SK-N-SH treated with all-trans-retinoic acid at 6 μM for 48 hours (cell line): ENCODE data around the gene SLC22A12.

ENCODE experiments used
- ATAC-seq: fragments of 200-7000 bp; cut with Tn5 transposase; 3 replicates; pipeline ENCODE4 v1.9.1; 2020; ENCODE audit warnings: mild to moderate bottlenecking, moderate library complexity
- ARNTL ChIP-seq: fragments of 450-650 bp; formaldehyde crosslinking; IDR thresholded peaks from 2 replicates; pipeline ENCODE4 v1.5.0; 2020; ENCODE audit warnings: low read depth, mild to moderate bottlenecking, moderate library complexity, borderline replicate concordance
- BACH2 ChIP-seq: fragments of 250-450 bp; sonication (Bioruptor Pico); IDR thresholded peaks from 2 replicates; pipeline ENCODE4 v1.9.0; 2021; ENCODE audit warnings: mild to moderate bottlenecking, borderline replicate concordance
- CSDC2 ChIP-seq: fragments of 250-450 bp; sonication (Bioruptor Pico); IDR thresholded peaks from 2 replicates; pipeline ENCODE4 v1.5.0; 2020; ENCODE audit warnings: mild to moderate bottlenecking, moderate library complexity
- GLIS3 ChIP-seq: fragments of 250-450 bp; sonication (Bioruptor Pico); IDR thresholded peaks from 2 replicates; pipeline ENCODE4 v1.5.0; 2020; ENCODE audit warnings: mild to moderate bottlenecking, moderate library complexity
- ISL1 ChIP-seq: fragments of 250-450 bp; sonication (Bioruptor Pico); IDR thresholded peaks from 2 replicates; pipeline ENCODE4 v2.1.2; 2022; ENCODE audit warnings: mild to moderate bottlenecking, moderate library complexity
- OSR1 ChIP-seq: fragments of 250-450 bp; sonication (Bioruptor Pico); IDR thresholded peaks from 2 replicates; pipeline ENCODE4 v1.8.0; 2022; ENCODE audit warnings: moderate library complexity, mild to moderate bottlenecking, inconsistent platforms
- PPARA ChIP-seq: fragments of 250-450 bp; sonication (Bioruptor Pico); IDR thresholded peaks from 2 replicates; pipeline ENCODE4 v1.5.0; 2020; ENCODE audit warnings: mild to moderate bottlenecking, borderline replicate concordance
- TCF4 ChIP-seq: fragments of 250-450 bp; sonication (Bioruptor Pico); IDR thresholded peaks from 2 replicates; pipeline ENCODE4 v1.8.0; 2021; ENCODE audit warnings: mild to moderate bottlenecking, moderate library complexity, borderline replicate concordance
- TOX ChIP-seq: fragments of 250-450 bp; sonication (Bioruptor Pico); IDR thresholded peaks from 2 replicates; pipeline ENCODE4 v1.8.0; 2021; ENCODE audit warnings: mild to moderate bottlenecking, moderate library complexity, borderline replicate concordance
- TSHZ2 ChIP-seq: fragments of 250-450 bp; sonication (Bioruptor Pico); IDR thresholded peaks from 2 replicates; pipeline ENCODE4 v1.5.0; 2020; ENCODE audit warnings: mild to moderate bottlenecking, moderate library complexity
- ZC3H10 ChIP-seq: fragments of 250-450 bp; sonication (Bioruptor Pico); IDR thresholded peaks from 2 replicates; pipeline ENCODE4 v1.5.1; 2021; ENCODE audit warnings: mild to moderate bottlenecking, moderate library complexity
- ZFP3 ChIP-seq: fragments of 250-450 bp; sonication (Bioruptor Pico); IDR thresholded peaks from 2 replicates; pipeline ENCODE4 v1.5.0; 2020; ENCODE audit warnings: mild to moderate bottlenecking, moderate library complexity
- ZFP30 ChIP-seq: fragments of 450-650 bp; formaldehyde crosslinking; IDR thresholded peaks from 2 replicates; pipeline ENCODE4 v1.5.0; 2022; ENCODE audit warnings: mild to moderate bottlenecking, moderate library complexity
- ZNF565 ChIP-seq: fragments of 450-650 bp; formaldehyde crosslinking; conservative IDR thresholded peaks from 2 replicates; pipeline ENCODE4 v1.5.0; 2020; ENCODE audit warnings: low read depth, mild to moderate bottlenecking, moderate library complexity
- ZNF70 ChIP-seq: fragments of 450-650 bp; formaldehyde crosslinking; IDR thresholded peaks from 2 replicates; pipeline ENCODE4 v1.5.0; 2020; ENCODE audit warnings: mild to moderate bottlenecking, moderate library complexity
- TF ChIP-seq, protein P1 (sequence below): fragments of 250-450 bp; sonication (Bioruptor Pico); IDR thresholded peaks from 2 replicates; pipeline ENCODE4 v1.5.1; 2020; ENCODE audit warnings: low read depth, mild to moderate bottlenecking, moderate library complexity
- TF ChIP-seq, protein P2 (sequence below): fragments of 250-450 bp; sonication (Bioruptor Pico); IDR thresholded peaks from 2 replicates; pipeline ENCODE4 v1.5.1; 2021; ENCODE audit warnings: mild to moderate bottlenecking, moderate library complexity
- TF ChIP-seq, protein P3 (sequence below): fragments of 250-450 bp; sonication (Bioruptor Pico); IDR thresholded peaks from 2 replicates; pipeline ENCODE4 v1.8.0; 2021; ENCODE audit warnings: low read depth, mild to moderate bottlenecking, moderate library complexity, borderline replicate concordance

The SLC22A12 gene

DNA sequence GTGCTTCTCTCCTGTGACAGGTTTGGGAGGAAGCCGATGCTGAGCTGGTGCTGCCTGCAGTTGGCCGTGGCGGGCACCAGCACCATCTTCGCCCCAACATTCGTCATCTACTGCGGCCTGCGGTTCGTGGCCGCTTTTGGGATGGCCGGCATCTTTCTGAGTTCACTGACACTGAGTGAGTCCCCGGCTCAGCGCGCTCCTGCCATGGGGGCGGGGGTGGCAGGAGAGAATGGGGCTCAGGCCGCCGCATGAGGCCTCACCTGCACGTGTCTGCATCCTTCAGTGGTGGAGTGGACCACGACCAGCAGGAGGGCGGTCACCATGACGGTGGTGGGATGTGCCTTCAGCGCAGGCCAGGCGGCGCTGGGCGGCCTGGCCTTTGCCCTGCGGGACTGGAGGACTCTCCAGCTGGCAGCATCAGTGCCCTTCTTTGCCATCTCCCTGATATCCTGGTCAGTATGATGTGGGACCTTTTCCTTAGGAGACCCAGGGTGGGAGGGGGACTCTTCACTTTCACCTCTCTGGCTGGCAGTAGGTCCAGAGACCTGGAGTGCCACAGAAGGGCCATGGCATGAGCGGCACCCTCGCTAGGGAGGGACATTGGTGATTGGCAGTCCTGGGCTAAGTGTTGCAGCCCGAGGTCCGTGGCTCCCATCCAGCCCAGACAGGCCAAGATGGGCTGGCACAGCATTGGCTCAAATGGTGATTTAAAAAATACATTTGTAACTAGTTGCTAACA is 28.9 kb upstream of the SLC22A12 start:
- ATAC-seq: no peak
- TF ChIP-seq ZNF70 (CRISPR knock-in tag): no peak
- no peak for TF ChIP-seq TSHZ2
- TF ChIP-seq, protein P1, sequence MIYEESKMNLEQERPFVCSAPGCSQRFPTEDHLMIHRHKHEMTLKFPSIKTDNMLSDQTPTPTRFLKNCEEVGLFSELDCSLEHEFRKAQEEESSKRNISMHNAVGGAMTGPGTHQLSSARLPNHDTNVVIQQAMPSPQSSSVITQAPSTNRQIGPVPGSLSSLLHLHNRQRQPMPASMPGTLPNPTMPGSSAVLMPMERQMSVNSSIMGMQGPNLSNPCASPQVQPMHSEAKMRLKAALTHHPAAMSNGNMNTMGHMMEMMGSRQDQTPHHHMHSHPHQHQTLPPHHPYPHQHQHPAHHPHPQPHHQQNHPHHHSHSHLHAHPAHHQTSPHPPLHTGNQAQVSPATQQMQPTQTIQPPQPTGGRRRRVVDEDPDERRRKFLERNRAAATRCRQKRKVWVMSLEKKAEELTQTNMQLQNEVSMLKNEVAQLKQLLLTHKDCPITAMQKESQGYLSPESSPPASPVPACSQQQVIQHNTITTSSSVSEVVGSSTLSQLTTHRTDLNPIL (CRISPR knock-in tag): no peak
- TF ChIP-seq ZC3H10 (CRISPR knock-in tag): no peak
- no peak for TF ChIP-seq ZFP30
- no peak for TF ChIP-seq BACH2 (CRISPR knock-in tag)
- no peak for TF ChIP-seq ZFP3 (CRISPR knock-in tag)
- no peak for TF ChIP-seq GLIS3 (CRISPR knock-in tag)
- no peak for TF ChIP-seq ISL1
- TF ChIP-seq PPARA (CRISPR knock-in tag): no peak
- TF ChIP-seq, protein P2, sequence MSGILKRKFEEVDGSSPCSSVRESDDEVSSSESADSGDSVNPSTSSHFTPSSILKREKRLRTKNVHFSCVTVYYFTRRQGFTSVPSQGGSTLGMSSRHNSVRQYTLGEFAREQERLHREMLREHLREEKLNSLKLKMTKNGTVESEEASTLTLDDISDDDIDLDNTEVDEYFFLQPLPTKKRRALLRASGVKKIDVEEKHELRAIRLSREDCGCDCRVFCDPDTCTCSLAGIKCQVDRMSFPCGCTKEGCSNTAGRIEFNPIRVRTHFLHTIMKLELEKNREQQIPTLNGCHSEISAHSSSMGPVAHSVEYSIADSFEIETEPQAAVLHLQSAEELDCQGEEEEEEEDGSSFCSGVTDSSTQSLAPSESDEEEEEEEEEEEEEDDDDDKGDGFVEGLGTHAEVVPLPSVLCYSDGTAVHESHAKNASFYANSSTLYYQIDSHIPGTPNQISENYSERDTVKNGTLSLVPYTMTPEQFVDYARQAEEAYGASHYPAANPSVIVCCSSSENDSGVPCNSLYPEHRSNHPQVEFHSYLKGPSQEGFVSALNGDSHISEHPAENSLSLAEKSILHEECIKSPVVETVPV: no peak
- TF ChIP-seq ARNTL (CRISPR knock-in tag): no peak

DNA sequence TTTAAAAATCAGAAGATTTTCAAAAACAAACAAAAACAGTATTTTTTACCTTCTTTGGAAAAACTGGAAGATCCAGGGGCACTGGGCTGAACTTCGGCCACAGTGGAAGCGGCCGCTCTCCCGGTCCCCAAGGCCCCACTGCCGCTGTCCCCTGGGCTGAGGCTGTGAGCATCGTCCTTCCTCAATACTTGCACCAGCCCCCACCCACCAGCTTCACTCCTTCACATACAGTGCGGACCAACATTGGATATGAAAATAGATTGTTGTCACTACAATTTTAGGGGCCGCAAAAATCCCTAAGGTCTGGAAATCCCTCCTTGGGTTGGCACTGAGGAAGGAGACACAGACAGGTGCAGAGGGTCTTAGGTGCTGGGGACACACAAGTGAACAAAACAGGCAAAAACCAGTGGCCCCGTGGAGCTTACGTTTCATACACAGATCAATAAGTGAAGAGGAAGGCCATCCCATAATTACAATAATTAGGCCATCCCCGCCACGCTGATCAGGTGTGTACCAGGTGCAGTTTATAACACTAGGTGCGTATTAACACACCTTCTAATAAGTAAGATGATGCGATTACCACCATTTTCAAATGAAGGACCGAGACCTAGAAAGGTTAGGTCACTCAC is 28.2 kb upstream of the SLC22A12 start:
- TF ChIP-seq, protein P3, sequence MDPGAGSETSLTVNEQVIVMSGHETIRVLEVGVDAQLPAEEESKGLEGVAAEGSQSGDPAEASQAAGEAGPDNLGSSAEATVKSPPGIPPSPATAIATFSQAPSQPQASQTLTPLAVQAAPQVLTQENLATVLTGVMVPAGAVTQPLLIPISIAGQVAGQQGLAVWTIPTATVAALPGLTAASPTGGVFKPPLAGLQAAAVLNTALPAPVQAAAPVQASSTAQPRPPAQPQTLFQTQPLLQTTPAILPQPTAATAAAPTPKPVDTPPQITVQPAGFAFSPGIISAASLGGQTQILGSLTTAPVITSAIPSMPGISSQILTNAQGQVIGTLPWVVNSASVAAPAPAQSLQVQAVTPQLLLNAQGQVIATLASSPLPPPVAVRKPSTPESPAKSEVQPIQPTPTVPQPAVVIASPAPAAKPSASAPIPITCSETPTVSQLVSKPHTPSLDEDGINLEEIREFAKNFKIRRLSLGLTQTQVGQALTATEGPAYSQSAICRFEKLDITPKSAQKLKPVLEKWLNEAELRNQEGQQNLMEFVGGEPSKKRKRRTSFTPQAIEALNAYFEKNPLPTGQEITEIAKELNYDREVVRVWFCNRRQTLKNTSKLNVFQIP: no peak
- no peak for TF ChIP-seq ZNF565 (CRISPR knock-in tag)
- TF ChIP-seq CSDC2 (CRISPR knock-in tag): no peak
- no peak for TF ChIP-seq TOX (CRISPR knock-in tag)
- TF ChIP-seq ZNF70 (CRISPR knock-in tag): no peak
- TF ChIP-seq, protein P1 (CRISPR knock-in tag): no peak
- no peak for TF ChIP-seq OSR1 (CRISPR knock-in tag)
- no peak for TF ChIP-seq TCF4 (CRISPR knock-in tag)
- no peak for TF ChIP-seq ZFP30
- no peak for ATAC-seq

GRCh38 chr11:64563966-64564365 is 27.1 kb upstream of the SLC22A12 start:
- no peak for ATAC-seq
- TF ChIP-seq CSDC2 (CRISPR knock-in tag) (no peak), ISL1 (no peak), ARNTL (CRISPR knock-in tag) (no peak)
- TF ChIP-seq, protein P1 (CRISPR knock-in tag): no peak
- TF ChIP-seq, all 23 proteins: peak for 0
